Left lung (tissue), 10 donors: ENCODE results near the gene MERTK. TPM values are rescaled to one million over a fixed set of nuclear protein-coding genes. Genes with fewer than 3 reads are reported as not detected.

Source experiments
- ATAC-seq: fragments of 200-7000 bp; cut with Tn5 transposase; one replicate; pipeline ENCODE4 v1.9.1; 2020; ENCODE audit warnings: moderate library complexity
- DNase-seq, 4 donors: peaks; one replicate each; pipeline ENCODE4 v3.0.0-alpha.2; 2013 to 2020
- H3K27ac ChIP-seq, 2 donors: fragments of 200-600 bp; sonication (generic) in 1 of 2; one replicate each; pipeline versions ENCODE4 v1.5.0 to v1.8.0; 2020 to 2021
- H3K27me3 ChIP-seq, 2 donors: fragments of 200-600 bp; sonication (generic) in 1 of 2; one replicate each; pipeline versions ENCODE4 v1.5.0 to v1.8.0; 2020 to 2021
- H3K36me3 ChIP-seq, 2 donors: fragments of 200-600 bp; sonication (generic) in 1 of 2; one replicate each; pipeline versions ENCODE4 v1.5.0 to v1.8.0; 2020 to 2021
- H3K4me1 ChIP-seq, 2 donors: fragments of 200-600 bp; one replicate each; pipeline ENCODE4 v1.8.0; 2021
- H3K4me3 ChIP-seq, 2 donors: fragments of 200-600 bp; sonication (generic) in 1 of 2; one replicate each; pipeline versions ENCODE4 v1.5.0 to v1.8.0; 2020 to 2021; ENCODE audit warnings: mild to moderate bottlenecking in 1 of 2
- H3K9me3 ChIP-seq, 2 donors: fragments of 200-600 bp; sonication (generic) in 1 of 2; one replicate each; pipeline versions ENCODE4 v1.5.0 to v1.8.0; 2020 to 2021
- intact Hi-C, 2 donors: fragments of 100-400 bp; cut with DNase I; formaldehyde crosslinking; loops; one replicate each; pipeline versions ENCODE4 v1.11.2 to v1.14.2; 2022
- polyA plus RNA-seq, 6 donors: library from polyadenylated mRNA; unstranded; fragments of 120-200 nt; gene quantifications; one replicate each; pipeline ENCODE4 v1.2.1, GENCODE V29; 2013; ENCODE audit not compliant: insufficient read length in 6 of 6
- total RNA-seq, 2 donors: library from RNA; stranded (reverse); fragmentation: NEBNext Ultra II Directional; extraction: Animal tissue kit (Norgen Biotek cat#: 25700); gene quantifications; one replicate each; pipeline ENCODE4 v1.2.1, GENCODE V29; 2021
- TF ChIP-seq, protein P1 (sequence below), 2 donors: fragments of 200-600 bp; sonication (generic) in 1 of 2; IDR thresholded peaks; one replicate each; pipeline versions ENCODE4 v1.5.0 to v1.8.0; 2021; ENCODE audit warnings: antibody characterized with exemption in 2 of 2
- donor health status: DM: no; HTN: yes; CAD: no.
- donor health status: DM: no; HTN: no; CAD: no.

The MERTK gene
- total and polyA plus RNA-seq, 8 donors, result 15.3 to 42.8 (median 19.8) TPM

DNA sequence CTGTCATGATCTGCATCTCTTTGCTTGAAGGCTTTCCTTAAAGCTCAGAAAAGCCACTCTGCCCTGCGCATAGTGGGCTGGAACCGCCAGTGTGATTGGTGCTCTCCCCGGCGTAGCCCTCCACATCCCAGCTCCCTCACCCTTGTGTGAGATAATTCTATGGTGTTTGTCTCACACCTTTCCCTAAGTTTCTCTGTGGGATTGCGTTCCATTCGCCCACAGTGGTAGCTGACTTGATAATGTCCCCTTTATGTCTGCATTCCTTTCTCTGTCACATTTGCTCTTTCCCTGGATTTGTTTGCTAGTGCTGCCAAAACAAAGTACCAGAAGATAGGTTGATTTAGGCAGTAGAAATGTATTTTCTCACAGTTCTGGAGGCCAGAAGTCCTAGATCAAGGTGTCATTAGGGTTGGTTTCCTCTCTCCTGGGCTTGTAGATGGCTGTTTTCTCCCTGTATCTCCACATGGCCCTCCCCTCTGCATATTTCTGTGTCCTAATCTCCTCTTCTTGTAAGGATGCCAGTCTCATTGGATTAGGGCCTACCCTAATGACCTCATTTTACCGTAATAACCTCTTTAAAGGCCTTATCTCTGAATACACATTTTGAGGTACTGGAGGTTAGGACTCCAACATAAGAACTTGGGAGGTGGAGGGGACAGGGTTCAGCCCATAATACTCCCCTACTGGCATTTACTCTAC is 149.3 kb downstream of the MERTK start:
- Histone ChIP-seq H3K4me1 (peaks cover 6 to 31% of the 10 kb centered on the region in 2 donors), H3K4me3 (no peak overlapping the region), H3K27me3 (no peaks in the 10 kb centered on the region), H3K9me3 (peaks cover 6 to 10% of the 10 kb centered on the region in 2 donors), H3K36me3 (no peaks in the 10 kb centered on the region), H3K27ac (no peak overlapping the region)
- intact Hi-C loops, result loop anchor here in 1 of 2 donors (5.0 kb wide), 1 partner anchor 150 kb away; the partner anchor contains the start of gene MERTK
- DNase-seq (no peak), ATAC-seq (peak; percentile 83)
- TF ChIP-seq, protein P1, sequence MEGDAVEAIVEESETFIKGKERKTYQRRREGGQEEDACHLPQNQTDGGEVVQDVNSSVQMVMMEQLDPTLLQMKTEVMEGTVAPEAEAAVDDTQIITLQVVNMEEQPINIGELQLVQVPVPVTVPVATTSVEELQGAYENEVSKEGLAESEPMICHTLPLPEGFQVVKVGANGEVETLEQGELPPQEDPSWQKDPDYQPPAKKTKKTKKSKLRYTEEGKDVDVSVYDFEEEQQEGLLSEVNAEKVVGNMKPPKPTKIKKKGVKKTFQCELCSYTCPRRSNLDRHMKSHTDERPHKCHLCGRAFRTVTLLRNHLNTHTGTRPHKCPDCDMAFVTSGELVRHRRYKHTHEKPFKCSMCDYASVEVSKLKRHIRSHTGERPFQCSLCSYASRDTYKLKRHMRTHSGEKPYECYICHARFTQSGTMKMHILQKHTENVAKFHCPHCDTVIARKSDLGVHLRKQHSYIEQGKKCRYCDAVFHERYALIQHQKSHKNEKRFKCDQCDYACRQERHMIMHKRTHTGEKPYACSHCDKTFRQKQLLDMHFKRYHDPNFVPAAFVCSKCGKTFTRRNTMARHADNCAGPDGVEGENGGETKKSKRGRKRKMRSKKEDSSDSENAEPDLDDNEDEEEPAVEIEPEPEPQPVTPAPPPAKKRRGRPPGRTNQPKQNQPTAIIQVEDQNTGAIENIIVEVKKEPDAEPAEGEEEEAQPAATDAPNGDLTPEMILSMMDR (IDR thresholded peaks at IDR 0.05), result no peak

DNA sequence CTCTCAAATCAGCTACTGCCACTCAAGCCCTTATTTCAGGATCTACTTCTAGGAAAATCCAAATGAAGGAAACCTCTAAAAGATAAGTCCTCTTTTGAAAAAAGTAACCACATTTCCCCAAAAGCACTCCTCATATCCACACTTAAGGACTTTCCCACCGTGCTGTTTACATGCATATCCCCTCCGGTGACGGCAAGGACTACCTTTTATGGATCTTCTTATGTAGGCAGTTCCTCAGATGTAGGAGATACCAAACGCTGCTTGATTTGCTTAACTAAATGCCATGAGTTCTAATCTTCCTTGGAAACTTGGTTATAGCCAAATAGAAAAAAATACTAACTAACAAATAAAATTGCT is 149.8 kb downstream of the MERTK start:
- intact Hi-C loops, result loop anchor here in 1 of 2 donors (5.0 kb wide), 1 partner anchor 151 kb away; the partner anchor contains the start of gene MERTK
- Histone ChIP-seq H3K27ac (no peak overlapping the region), H3K4me1 (peaks cover 6 to 32% of the 10 kb centered on the region in 2 donors), H3K4me3 (no peak overlapping the region), H3K36me3 (no peaks in the 10 kb centered on the region), H3K27me3 (no peaks in the 10 kb centered on the region), H3K9me3 (peaks cover 6 to 10% of the 10 kb centered on the region in 2 donors)
- DNase-seq (no peak), ATAC-seq (peak; percentile 8)
- TF ChIP-seq, protein P1 (IDR thresholded peaks at IDR 0.05), result no peak

DNA sequence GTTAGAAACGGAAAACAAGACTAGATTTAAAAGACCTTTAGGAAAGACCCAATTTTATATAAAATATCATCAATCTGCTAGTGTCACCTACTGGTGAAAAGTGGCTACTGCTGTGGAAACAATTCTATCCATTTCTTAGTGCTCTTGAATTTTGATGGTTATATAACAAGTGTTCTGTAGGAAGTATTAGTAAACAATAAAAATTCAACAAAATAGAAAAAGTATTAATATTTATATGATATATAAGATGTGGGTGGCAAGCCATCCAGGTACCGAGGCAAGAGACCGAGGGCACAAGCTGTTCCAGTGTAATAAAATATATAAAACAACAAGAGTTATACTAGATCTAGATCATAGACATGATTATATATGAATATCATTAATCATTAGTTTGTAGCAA is 150.5 kb downstream of the MERTK start:
- Histone ChIP-seq H3K4me1 (peaks cover 6 to 39% of the 10 kb centered on the region in 2 donors), H3K27me3 (no peaks in the 10 kb centered on the region), H3K9me3 (peaks cover 6 to 10% of the 10 kb centered on the region in 2 donors), H3K27ac (no peak overlapping the region), H3K4me3 (no peak overlapping the region), H3K36me3 (no peaks in the 10 kb centered on the region)
- intact Hi-C loops, result loop anchor here in 1 of 2 donors (5.0 kb wide), 1 partner anchor 152 kb away; the partner anchor contains the start of gene MERTK
- DNase-seq (peak in 1 of 4 donors; percentile 70), ATAC-seq (peak; percentile 92)
- TF ChIP-seq, protein P1 (IDR thresholded peaks at IDR 0.05), result peak; percentile 75 to 89

GRCh38 chr2:112050316-112050715 is 151.9 kb downstream of the MERTK start:
- H3K36me3 ChIP-seq, result no peaks in the 10 kb centered on the region
- DNase-seq (no peak), ATAC-seq (no peak)
- peaks cover 6 to 40% of the 10 kb centered on the region in 2 donors for H3K4me1 ChIP-seq
- H3K4me3 ChIP-seq, result no peak overlapping the region
- H3K9me3 ChIP-seq, result peaks cover 1 to 4% of the 10 kb centered on the region in 2 donors
- H3K27me3 ChIP-seq, result no peaks in the 10 kb centered on the region
- no peak overlapping the region for H3K27ac ChIP-seq
- intact Hi-C loops, result no loop called here
- TF ChIP-seq, protein P1 (IDR thresholded peaks at IDR 0.05), result no peak
